Right atrium auricular region (tissue), 2 donors: ENCODE measurements around the gene MARS2. TPM values are rescaled to one million over a fixed set of nuclear protein-coding genes. Genes with fewer than 3 reads are reported as not detected.

ENCODE experiments used
- DNase-seq: peaks from one replicate; pipeline ENCODE4 v3.0.0-alpha.2; 2019; ENCODE audit warnings: low spot score
- H3K27ac ChIP-seq, 2 donors: fragments of 200-600 bp; sonication (generic); 1 replicate in 1 of 2; 2 replicates in 1 of 2; pipeline ENCODE4 v1.5.1; 2016 to 2019
- H3K27me3 ChIP-seq, 2 donors: fragments of 200-600 bp; sonication (generic); one replicate each; pipeline versions ENCODE4 v1.5.1 to v1.6.0; 2017 to 2019
- H3K36me3 ChIP-seq: fragments of 200-600 bp; sonication (generic); one replicate; pipeline ENCODE4 v1.5.1; 2016
- H3K4me1 ChIP-seq, 2 donors: fragments of 200-600 bp; sonication (generic); one replicate each; pipeline versions ENCODE4 v1.5.1 to v1.6.0; 2017 to 2019
- H3K4me3 ChIP-seq, 2 donors: fragments of 200-600 bp; sonication (generic); 1 replicate in 1 of 2; 2 replicates in 1 of 2; pipeline ENCODE4 v1.5.1; 2017 to 2019; ENCODE audit warnings: mild to moderate bottlenecking in 1 of 2, moderate library complexity in 1 of 2
- H3K9me3 ChIP-seq, 2 donors: fragments of 200-600 bp; sonication (generic); one replicate each; pipeline ENCODE4 v1.5.1; 2019
- total RNA-seq, 2 donors: library from RNA; depleted of rRNA; stranded (reverse); fragments of >200 nt; gene quantifications; one replicate each; pipeline ENCODE4 v1.1.0, GENCODE V29; 2016
- TF ChIP-seq, protein P1 (sequence below), 2 donors: fragments of 200-600 bp; sonication (generic); IDR thresholded peaks; one replicate each; pipeline ENCODE4 v1.5.1; 2019; ENCODE audit warnings: antibody characterized with exemption in 2 of 2

MARS2 gene
- total RNA-seq, 2 donors from 2014 or later = 4.4 to 7.1 TPM

DNA sequence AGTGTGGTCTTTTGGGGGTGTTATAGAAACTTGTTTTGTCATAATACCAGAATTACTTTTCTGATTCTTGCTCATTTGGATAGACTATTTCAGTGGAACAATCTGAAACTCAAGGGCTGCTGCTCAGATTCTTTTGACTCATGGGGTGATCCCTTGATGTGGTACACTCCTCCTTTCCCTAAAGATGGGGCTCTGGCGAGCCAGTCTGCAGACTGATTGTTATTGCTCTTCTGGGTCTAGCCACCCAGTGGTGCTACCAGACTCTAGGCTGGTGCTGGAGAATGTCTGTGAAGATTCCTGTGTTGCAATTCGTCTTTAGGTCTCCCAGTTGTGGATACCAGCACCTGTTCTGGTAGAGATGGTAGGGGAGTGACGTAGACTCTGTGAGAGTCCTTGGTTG is 4.2 kb upstream of the MARS2 start:
- Histone ChIP-seq H3K27me3 (no peaks in the 10 kb centered on the region), H3K36me3 (no peaks in the 10 kb centered on the region), H3K4me3 (no peak overlapping the region), H3K27ac (no peak overlapping the region), H3K9me3 (no peaks in the 10 kb centered on the region), H3K4me1 (peaks cover 0 to 8% of the 10 kb centered on the region in 2 donors)
- TF ChIP-seq, protein P1, sequence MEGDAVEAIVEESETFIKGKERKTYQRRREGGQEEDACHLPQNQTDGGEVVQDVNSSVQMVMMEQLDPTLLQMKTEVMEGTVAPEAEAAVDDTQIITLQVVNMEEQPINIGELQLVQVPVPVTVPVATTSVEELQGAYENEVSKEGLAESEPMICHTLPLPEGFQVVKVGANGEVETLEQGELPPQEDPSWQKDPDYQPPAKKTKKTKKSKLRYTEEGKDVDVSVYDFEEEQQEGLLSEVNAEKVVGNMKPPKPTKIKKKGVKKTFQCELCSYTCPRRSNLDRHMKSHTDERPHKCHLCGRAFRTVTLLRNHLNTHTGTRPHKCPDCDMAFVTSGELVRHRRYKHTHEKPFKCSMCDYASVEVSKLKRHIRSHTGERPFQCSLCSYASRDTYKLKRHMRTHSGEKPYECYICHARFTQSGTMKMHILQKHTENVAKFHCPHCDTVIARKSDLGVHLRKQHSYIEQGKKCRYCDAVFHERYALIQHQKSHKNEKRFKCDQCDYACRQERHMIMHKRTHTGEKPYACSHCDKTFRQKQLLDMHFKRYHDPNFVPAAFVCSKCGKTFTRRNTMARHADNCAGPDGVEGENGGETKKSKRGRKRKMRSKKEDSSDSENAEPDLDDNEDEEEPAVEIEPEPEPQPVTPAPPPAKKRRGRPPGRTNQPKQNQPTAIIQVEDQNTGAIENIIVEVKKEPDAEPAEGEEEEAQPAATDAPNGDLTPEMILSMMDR (IDR thresholded peaks at IDR 0.05) = no peak
- DNase-seq = no peak

- H3K27me3 ChIP-seq = no peaks in the 10 kb centered on the region
- no peak for DNase-seq
- no peaks in the 10 kb centered on the region for H3K9me3 ChIP-seq
- no peaks in the 10 kb centered on the region for H3K36me3 ChIP-seq
- peak overlapping the region; percentile 76 to 84 for H3K4me3 ChIP-seq
- H3K27ac ChIP-seq = peak overlapping the region; percentile 78 to 88
- H3K4me1 ChIP-seq = peaks cover 0 to 44% of the 10 kb centered on the region in 2 donors
- TF ChIP-seq, protein P1 (IDR thresholded peaks at IDR 0.05) = no peak
Measured at GRCh38 chr2:197704434-197705120, 592 bp upstream of the MARS2 start.

DNA sequence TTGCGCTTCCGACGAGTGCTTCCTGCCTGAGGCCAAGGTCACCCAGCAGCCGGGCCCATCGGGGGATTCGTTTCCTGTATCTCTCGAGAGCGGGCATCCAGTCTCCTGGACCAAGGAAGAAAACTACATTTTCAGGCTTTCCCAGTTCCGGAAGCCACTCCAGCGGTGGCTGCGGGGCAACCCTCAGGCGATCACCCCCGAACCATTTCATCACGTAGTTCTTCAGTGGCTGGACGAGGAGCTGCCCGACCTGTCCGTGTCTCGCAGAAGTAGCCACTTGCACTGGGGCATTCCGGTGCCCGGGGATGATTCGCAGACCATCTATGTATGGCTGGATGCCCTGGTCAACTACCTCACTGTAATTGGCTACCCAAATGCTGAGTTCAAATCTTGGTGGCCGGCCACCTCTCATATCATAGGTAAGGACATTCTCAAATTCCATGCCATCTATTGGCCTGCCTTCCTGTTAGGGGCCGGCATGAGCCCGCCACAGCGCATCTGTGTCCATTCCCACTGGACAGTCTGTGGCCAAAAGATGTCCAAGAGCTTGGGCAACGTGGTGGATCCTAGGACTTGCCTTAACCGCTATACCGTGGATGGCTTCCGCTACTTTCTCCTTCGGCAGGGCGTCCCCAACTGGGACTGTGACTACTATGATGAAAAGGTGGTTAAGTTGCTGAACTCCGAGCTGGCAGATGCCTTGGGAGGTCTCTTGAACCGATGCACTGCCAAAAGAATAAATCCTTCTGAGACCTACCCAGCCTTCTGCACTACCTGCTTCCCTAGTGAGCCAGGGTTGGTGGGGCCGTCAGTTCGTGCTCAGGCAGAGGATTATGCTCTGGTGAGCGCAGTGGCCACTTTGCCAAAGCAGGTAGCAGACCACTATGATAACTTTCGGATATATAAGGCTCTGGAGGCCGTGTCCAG is 1.0 kb downstream of the MARS2 start:
- DNase-seq = peak; percentile 61
- Histone ChIP-seq H3K36me3 (no peaks in the 10 kb centered on the region), H3K9me3 (no peaks in the 10 kb centered on the region), H3K4me1 (peaks cover 0 to 45% of the 10 kb centered on the region in 2 donors), H3K27me3 (no peaks in the 10 kb centered on the region), H3K27ac (peak overlapping the region; percentile 78 to 88), H3K4me3 (peak overlapping the region; percentile 76 to 84)
- TF ChIP-seq, protein P1 (IDR thresholded peaks at IDR 0.05) = no peak

DNA sequence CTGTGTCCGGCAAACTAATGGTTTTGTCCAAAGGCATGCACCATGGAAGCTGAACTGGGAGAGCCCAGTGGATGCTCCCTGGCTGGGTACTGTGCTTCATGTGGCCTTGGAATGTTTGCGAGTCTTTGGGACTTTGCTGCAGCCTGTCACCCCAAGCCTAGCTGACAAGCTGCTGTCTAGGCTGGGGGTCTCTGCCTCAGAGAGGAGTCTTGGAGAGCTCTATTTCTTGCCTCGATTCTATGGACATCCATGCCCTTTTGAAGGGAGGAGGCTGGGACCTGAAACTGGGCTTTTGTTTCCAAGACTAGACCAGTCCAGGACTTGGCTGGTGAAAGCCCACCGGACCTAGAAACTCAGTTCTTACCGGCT is 1.7 kb downstream of the MARS2 start:
- Histone ChIP-seq H3K9me3 (no peaks in the 10 kb centered on the region), H3K4me1 (peaks cover 0 to 45% of the 10 kb centered on the region in 2 donors), H3K4me3 (peak overlapping the region; percentile 76 to 84), H3K27ac (no peak overlapping the region), H3K27me3 (no peaks in the 10 kb centered on the region), H3K36me3 (no peaks in the 10 kb centered on the region)
- no peak for DNase-seq
- TF ChIP-seq, protein P1 (IDR thresholded peaks at IDR 0.05) = no peak

DNA sequence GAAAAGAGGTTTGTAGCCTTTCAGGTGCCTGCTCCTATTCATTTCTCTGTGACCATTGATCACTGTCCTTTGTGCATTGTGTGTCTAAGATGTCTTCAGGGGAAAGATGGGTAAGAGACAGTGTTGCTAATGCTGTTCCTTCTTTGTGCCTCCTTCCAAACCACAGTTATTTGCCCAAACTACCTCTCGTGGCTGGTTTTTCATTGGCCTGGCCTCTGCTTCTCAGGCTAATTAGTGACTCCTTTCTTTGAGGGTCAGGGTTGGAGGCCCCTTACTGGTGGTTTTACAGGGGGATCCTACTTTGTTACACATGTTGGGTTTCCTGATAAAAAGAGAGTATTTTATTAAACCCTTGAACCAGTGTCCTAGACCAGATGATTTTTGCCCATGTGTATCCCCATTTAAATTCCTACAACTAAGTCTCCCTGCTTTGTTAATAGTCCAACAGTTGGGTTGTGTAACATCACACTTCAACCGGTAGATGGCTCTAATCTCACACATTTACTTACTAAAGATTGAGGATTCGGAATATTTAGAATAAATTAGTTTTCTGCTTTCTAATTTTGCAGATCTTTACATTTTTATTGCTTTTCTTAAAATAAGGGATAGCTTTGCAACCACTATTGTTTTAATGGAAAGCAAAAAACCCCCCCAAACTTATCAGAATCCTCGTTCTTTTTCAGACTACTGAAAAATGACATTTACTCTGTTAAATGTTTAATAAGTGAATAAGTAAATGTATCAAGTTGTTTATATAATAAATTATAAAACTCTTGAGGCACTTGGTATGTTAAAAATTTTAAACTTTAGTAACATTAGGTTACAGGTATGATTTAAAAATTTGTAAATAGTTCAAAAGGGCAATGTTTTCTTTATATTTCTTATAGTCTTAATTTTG is 2.4 kb downstream of the MARS2 start:
- H3K27ac ChIP-seq = no peak overlapping the region
- H3K9me3 ChIP-seq = no peaks in the 10 kb centered on the region
- H3K27me3 ChIP-seq = no peaks in the 10 kb centered on the region
- peak overlapping the region; percentile 9 to 76 for H3K4me3 ChIP-seq
- no peak for DNase-seq
- H3K36me3 ChIP-seq = no peaks in the 10 kb centered on the region
- TF ChIP-seq, protein P1 (IDR thresholded peaks at IDR 0.05) = peak; percentile 69 to 82
- H3K4me1 ChIP-seq = peaks cover 0 to 45% of the 10 kb centered on the region in 2 donors
